GM12801 (cell line): ENCODE data around the gene MPHOSPH9.

ENCODE experiments used
- CTCF ChIP-seq: IDR thresholded peaks from one replicate; pipeline ENCODE4 v1.5.1; 2011; ENCODE audit warnings: control low read depth; ENCODE audit not compliant: insufficient read length; ENCODE audit errors: extremely low read depth

The MPHOSPH9 gene

GRCh38 chr12:123164710-123165261, 68.2 kb downstream of the MPHOSPH9 start:
- no peak for TF ChIP-seq CTCF

- TF ChIP-seq CTCF = no peak
Observed at GRCh38 chr12:123164222-123164621, 68.7 kb downstream of the MPHOSPH9 start.

GRCh38 chr12:123163227-123163626, 69.7 kb downstream of the MPHOSPH9 start:
- TF ChIP-seq CTCF = no peak

GRCh38 chr12:123160801-123161487, 72.0 kb downstream of the MPHOSPH9 start:
- TF ChIP-seq CTCF = no peak

GRCh38 chr12:123153906-123154305, 79.0 kb downstream of the MPHOSPH9 start:
- no peak for TF ChIP-seq CTCF

- TF ChIP-seq CTCF = no peak
Observed at GRCh38 chr12:123152833-123153232, 80.1 kb downstream of the MPHOSPH9 start.

- no peak for TF ChIP-seq CTCF
Observed at GRCh38 chr12:123151457-123152454, 81.2 kb downstream of the MPHOSPH9 start.
